NT2/D1 (cell line): Measurements from ENCODE around the gene PLEKHD1.

Experiments used
- SUZ12 ChIP-seq: IDR thresholded peaks from 2 replicates; pipeline ENCODE4 v1.6.1; 2011; ENCODE audit not compliant: insufficient read length, insufficient read depth; ENCODE audit errors: extremely low read depth
- YY1 ChIP-seq: IDR thresholded peaks from 2 replicates; pipeline ENCODE4 v1.6.1; 2011; ENCODE audit not compliant: insufficient read length, insufficient read depth
- ZNF274 ChIP-seq: IDR thresholded peaks from 2 replicates; pipeline ENCODE4 v1.6.1; 2011; ENCODE audit warnings: mild to moderate bottlenecking, low read depth, low read length

GRCh38 chr14:69441948-69442347 lies 42.6 kb upstream of the PLEKHD1 start:
- TF ChIP-seq YY1, result no peak
- no peak for TF ChIP-seq ZNF274
- TF ChIP-seq SUZ12, result no peak
